WTC11 (cell line): ENCODE measurements around the gene ARHGAP4. TPM values are rescaled to one million over a fixed set of nuclear protein-coding genes. Genes with fewer than 3 reads are reported as not detected.

Experiments
- ATAC-seq: fragments of 200-7000 bp; cut with Tn5 transposase; 2 replicates; pipeline ENCODE4 v1.10.0; 2021; ENCODE audit warnings: mild to moderate bottlenecking, moderate library complexity
- CTCF ChIA-PET: fragments of 300-600 bp; sonication (Branson Sonifier 250); formaldehyde crosslinking; loops from one replicate; lab custom pipeline; 2021; ENCODE audit warnings: antibody characterized with exemption; lab: Charles Lee
- POLR2A ChIA-PET: fragments of 350-600 bp; sonication (Branson Sonifier 250); formaldehyde crosslinking; loops from one replicate; lab custom pipeline; 2021; ENCODE audit warnings: antibody characterized with exemption; lab: Charles Lee
- DNase-seq: peaks from one replicate; pipeline ENCODE4 v3.0.0; 2021; ENCODE audit warnings: low spot score
- H3K27ac Mint-ChIP-seq: 2 replicates; pipeline ENCODE4 v1.8.0; 2021; ENCODE audit warnings: mixed read lengths
- H3K27me3 Mint-ChIP-seq: 2 replicates; pipeline ENCODE4 v1.8.0; 2021; ENCODE audit warnings: low read depth, mild to moderate bottlenecking, moderate library complexity, mixed read lengths
- H3K36me3 Mint-ChIP-seq: 2 replicates; pipeline ENCODE4 v1.8.0; 2021; ENCODE audit warnings: mixed read lengths
- H3K4me1 Mint-ChIP-seq: 2 replicates; pipeline ENCODE4 v1.8.0; 2022; ENCODE audit warnings: mixed read lengths
- H3K4me3 Mint-ChIP-seq: 2 replicates; pipeline ENCODE4 v1.8.0; 2021; ENCODE audit warnings: mild to moderate bottlenecking, moderate library complexity, mixed read lengths
- H3K9me3 Mint-ChIP-seq: 2 replicates; pipeline ENCODE4 v1.8.0; 2021; ENCODE audit warnings: mixed read lengths
- ARID4B ChIP-seq: sonication (generic); formaldehyde crosslinking; IDR thresholded peaks from 2 replicates; pipeline ENCODE4 v1.8.0; 2023; ENCODE audit warnings: missing genetic modification reagents, mild to moderate bottlenecking, borderline replicate concordance
- CBFB ChIP-seq: sonication (generic); formaldehyde crosslinking; IDR thresholded peaks from 2 replicates; pipeline ENCODE4 v1.8.1; 2022; ENCODE audit warnings: mild to moderate bottlenecking, low read depth, missing genetic modification reagents
- CREM ChIP-seq: sonication (generic); formaldehyde crosslinking; IDR thresholded peaks from 2 replicates; pipeline ENCODE4 v1.8.1; 2022; ENCODE audit warnings: mild to moderate bottlenecking, missing genetic modification reagents, moderate library complexity
- E2F1 ChIP-seq: sonication (generic); formaldehyde crosslinking; IDR thresholded peaks from 2 replicates; pipeline ENCODE4 v1.8.0; 2022; ENCODE audit warnings: mild to moderate bottlenecking, missing genetic modification reagents
- E2F5 ChIP-seq: sonication (generic); formaldehyde crosslinking; IDR thresholded peaks from 2 replicates; pipeline ENCODE4 v1.8.1; 2022; ENCODE audit warnings: mild to moderate bottlenecking, moderate library complexity, missing genetic modification reagents
- ESRRA ChIP-seq: sonication (generic); formaldehyde crosslinking; IDR thresholded peaks from 2 replicates; pipeline ENCODE4 v1.8.1; 2022; ENCODE audit warnings: mild to moderate bottlenecking, missing genetic modification reagents, borderline replicate concordance
- ETV6 ChIP-seq: sonication (generic); formaldehyde crosslinking; IDR thresholded peaks from 2 replicates; pipeline ENCODE4 v1.8.1; 2022; ENCODE audit warnings: mild to moderate bottlenecking, missing genetic modification reagents
- FOXJ3 ChIP-seq: sonication (generic); formaldehyde crosslinking; IDR thresholded peaks from 2 replicates; pipeline ENCODE4 v1.9.0; 2021; ENCODE audit warnings: missing genetic modification reagents, mild to moderate bottlenecking, borderline replicate concordance
- GABPB1 ChIP-seq: sonication (generic); formaldehyde crosslinking; IDR thresholded peaks from 2 replicates; pipeline ENCODE4 v1.8.1; 2023; ENCODE audit warnings: mild to moderate bottlenecking, missing genetic modification reagents
- IRF2 ChIP-seq: sonication (generic); formaldehyde crosslinking; IDR thresholded peaks from 2 replicates; pipeline ENCODE4 v1.8.0; 2022; ENCODE audit warnings: low read depth, missing genetic modification reagents, borderline replicate concordance
- JAZF1 ChIP-seq: fragments of 250-450 bp; sonication (Bioruptor Pico); IDR thresholded peaks from 2 replicates; pipeline ENCODE4 v1.9.0; 2021; ENCODE audit warnings: moderate library complexity, mild to moderate bottlenecking, inconsistent platforms
- JUN ChIP-seq: sonication (generic); formaldehyde crosslinking; IDR thresholded peaks from 2 replicates; pipeline ENCODE4 v1.8.0; 2023; ENCODE audit warnings: mild to moderate bottlenecking, missing genetic modification reagents
- NR2C2 ChIP-seq: sonication (generic); formaldehyde crosslinking; IDR thresholded peaks from 2 replicates; pipeline ENCODE4 v1.8.0; 2022; ENCODE audit warnings: mild to moderate bottlenecking, missing genetic modification reagents
- PRRX2 ChIP-seq: fragments of 250-450 bp; sonication (Bioruptor Pico); IDR thresholded peaks from 2 replicates; pipeline ENCODE4 v1.8.0; 2021; ENCODE audit warnings: mild to moderate bottlenecking
- SMAD4 ChIP-seq: sonication (generic); formaldehyde crosslinking; IDR thresholded peaks from 2 replicates; pipeline ENCODE4 v1.8.0; 2022; ENCODE audit warnings: mild to moderate bottlenecking, missing genetic modification reagents
- ZNF396 ChIP-seq: fragments of 250-450 bp; sonication (Bioruptor Pico); IDR thresholded peaks from 2 replicates; pipeline ENCODE4 v1.8.0; 2021; ENCODE audit warnings: mild to moderate bottlenecking, moderate library complexity, borderline replicate concordance
- ZNF423 ChIP-seq: fragments of 250-450 bp; sonication (Bioruptor Pico); IDR thresholded peaks from 2 replicates; pipeline ENCODE4 v2.1.2; 2022; ENCODE audit warnings: mild to moderate bottlenecking, moderate library complexity
- total RNA-seq: library from RNA; stranded (reverse); gene quantifications from 3 replicates; pipeline ENCODE4 v1.2.3, GENCODE V29; 2021
- TF ChIP-seq, protein P1 (sequence below): sonication (generic); formaldehyde crosslinking; IDR thresholded peaks from 2 replicates; pipeline ENCODE4 v1.8.0; 2023; ENCODE audit warnings: mild to moderate bottlenecking, missing genetic modification reagents
- TF ChIP-seq, protein P2 (sequence below): fragments of 200-600 bp; IDR thresholded peaks from 2 replicates; pipeline ENCODE4 v1.8.0; 2022; ENCODE audit warnings: antibody characterized with exemption
- TF ChIP-seq, protein P3 (sequence below): sonication (generic); formaldehyde crosslinking; IDR thresholded peaks from 2 replicates; pipeline ENCODE4 v1.8.1; 2022; ENCODE audit warnings: low read depth, missing genetic modification reagents, borderline replicate concordance

ARHGAP4 gene
- total RNA-seq, 1 experiment from 2014 or later: 52.1 TPM

GRCh38 chrX:153911798-153912197 lies 14.3 kb downstream of the ARHGAP4 start:
- Mint-ChIP-seq H3K27me3 (no peaks in the 10 kb centered on the region; the same call in 1 of the 2 replicates), H3K4me3 (no peak overlapping the region), H3K4me1 (no peaks in the 10 kb centered on the region; the same call in 1 of the 2 replicates), H3K36me3 (peaks cover 8% of the 10 kb centered on the region; the same call in 1 of the 2 replicates), H3K9me3 (no peaks in the 10 kb centered on the region), H3K27ac (no peak overlapping the region; the same call in 1 of the 2 replicates)
- DNase-seq: no peak
- ATAC-seq: no peak
- TF ChIP-seq SMAD4 (no peak), JAZF1 (CRISPR knock-in tag) (no peak), E2F1 (CRISPR knock-in tag) (no peak)
- POLR2A ChIA-PET: interaction anchor here (1.6 kb wide), 1 partner anchor 11 kb away, joined by 3 read pairs; no protein-coding TSS in a partner anchor
- CTCF ChIA-PET: interaction anchor here (1.2 to 2.1 kb wide), 2 partner anchors 11 to 59 kb away, joined by 3 to 8 read pairs; no protein-coding TSS in a partner anchor

DNA sequence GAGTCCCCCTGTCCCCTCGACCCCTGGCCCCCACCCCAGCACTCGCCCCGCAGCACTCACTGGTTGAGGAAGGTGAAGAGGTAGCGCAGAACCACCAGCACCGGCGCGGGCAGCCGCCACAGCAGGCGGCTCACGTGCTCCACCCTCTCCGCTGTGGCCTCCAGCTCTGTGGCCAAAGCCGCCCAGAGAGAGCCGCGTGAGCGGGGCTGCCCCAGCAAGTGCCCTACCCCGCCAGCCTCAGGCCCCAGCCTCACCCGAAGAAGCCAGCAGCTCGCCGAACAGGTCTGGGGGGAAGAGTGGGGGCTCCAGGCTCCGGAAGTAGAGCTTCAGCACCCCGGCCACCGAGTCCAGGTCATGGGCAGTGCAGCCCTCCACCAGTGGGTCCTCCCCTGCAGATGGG lies 15.6 kb downstream of the ARHGAP4 start:
- no peaks in the 10 kb centered on the region; the same call in 1 of the 2 replicates for H3K27me3 Mint-ChIP-seq
- CTCF ChIA-PET: interaction anchor here (0.7 to 1.6 kb wide), 15 partner anchors 9 to 131 kb away, joined by 3 to 15 read pairs (median 5); partner anchors contain the start of gene L1CAM
- H3K4me3 Mint-ChIP-seq: no peak overlapping the region
- no peaks in the 10 kb centered on the region for H3K9me3 Mint-ChIP-seq
- no peaks in the 10 kb centered on the region for H3K36me3 Mint-ChIP-seq
- ATAC-seq (no peak), DNase-seq (no peak)
- TF ChIP-seq ESRRA (CRISPR knock-in tag) (no peak), FOXJ3 (CRISPR knock-in tag) (no peak), NR2C2 (CRISPR knock-in tag) (no peak), ZNF396 (CRISPR knock-in tag) (no peak), ZNF423 (no peak), JUN (CRISPR knock-in tag) (no peak), GABPB1 (CRISPR knock-in tag) (no peak), CBFB (CRISPR knock-in tag) (no peak), PRRX2 (CRISPR knock-in tag) (no peak)
- TF ChIP-seq, protein P1, sequence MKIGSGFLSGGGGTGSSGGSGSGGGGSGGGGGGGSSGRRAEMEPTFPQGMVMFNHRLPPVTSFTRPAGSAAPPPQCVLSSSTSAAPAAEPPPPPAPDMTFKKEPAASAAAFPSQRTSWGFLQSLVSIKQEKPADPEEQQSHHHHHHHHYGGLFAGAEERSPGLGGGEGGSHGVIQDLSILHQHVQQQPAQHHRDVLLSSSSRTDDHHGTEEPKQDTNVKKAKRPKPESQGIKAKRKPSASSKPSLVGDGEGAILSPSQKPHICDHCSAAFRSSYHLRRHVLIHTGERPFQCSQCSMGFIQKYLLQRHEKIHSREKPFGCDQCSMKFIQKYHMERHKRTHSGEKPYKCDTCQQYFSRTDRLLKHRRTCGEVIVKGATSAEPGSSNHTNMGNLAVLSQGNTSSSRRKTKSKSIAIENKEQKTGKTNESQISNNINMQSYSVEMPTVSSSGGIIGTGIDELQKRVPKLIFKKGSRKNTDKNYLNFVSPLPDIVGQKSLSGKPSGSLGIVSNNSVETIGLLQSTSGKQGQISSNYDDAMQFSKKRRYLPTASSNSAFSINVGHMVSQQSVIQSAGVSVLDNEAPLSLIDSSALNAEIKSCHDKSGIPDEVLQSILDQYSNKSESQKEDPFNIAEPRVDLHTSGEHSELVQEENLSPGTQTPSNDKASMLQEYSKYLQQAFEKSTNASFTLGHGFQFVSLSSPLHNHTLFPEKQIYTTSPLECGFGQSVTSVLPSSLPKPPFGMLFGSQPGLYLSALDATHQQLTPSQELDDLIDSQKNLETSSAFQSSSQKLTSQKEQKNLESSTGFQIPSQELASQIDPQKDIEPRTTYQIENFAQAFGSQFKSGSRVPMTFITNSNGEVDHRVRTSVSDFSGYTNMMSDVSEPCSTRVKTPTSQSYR (CRISPR knock-in tag): no peak
- TF ChIP-seq, protein P2, sequence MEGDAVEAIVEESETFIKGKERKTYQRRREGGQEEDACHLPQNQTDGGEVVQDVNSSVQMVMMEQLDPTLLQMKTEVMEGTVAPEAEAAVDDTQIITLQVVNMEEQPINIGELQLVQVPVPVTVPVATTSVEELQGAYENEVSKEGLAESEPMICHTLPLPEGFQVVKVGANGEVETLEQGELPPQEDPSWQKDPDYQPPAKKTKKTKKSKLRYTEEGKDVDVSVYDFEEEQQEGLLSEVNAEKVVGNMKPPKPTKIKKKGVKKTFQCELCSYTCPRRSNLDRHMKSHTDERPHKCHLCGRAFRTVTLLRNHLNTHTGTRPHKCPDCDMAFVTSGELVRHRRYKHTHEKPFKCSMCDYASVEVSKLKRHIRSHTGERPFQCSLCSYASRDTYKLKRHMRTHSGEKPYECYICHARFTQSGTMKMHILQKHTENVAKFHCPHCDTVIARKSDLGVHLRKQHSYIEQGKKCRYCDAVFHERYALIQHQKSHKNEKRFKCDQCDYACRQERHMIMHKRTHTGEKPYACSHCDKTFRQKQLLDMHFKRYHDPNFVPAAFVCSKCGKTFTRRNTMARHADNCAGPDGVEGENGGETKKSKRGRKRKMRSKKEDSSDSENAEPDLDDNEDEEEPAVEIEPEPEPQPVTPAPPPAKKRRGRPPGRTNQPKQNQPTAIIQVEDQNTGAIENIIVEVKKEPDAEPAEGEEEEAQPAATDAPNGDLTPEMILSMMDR: no peak
- TF ChIP-seq, protein P3, sequence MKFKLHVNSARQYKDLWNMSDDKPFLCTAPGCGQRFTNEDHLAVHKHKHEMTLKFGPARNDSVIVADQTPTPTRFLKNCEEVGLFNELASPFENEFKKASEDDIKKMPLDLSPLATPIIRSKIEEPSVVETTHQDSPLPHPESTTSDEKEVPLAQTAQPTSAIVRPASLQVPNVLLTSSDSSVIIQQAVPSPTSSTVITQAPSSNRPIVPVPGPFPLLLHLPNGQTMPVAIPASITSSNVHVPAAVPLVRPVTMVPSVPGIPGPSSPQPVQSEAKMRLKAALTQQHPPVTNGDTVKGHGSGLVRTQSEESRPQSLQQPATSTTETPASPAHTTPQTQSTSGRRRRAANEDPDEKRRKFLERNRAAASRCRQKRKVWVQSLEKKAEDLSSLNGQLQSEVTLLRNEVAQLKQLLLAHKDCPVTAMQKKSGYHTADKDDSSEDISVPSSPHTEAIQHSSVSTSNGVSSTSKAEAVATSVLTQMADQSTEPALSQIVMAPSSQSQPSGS (CRISPR knock-in tag): no peak
- POLR2A ChIA-PET: interaction anchor here (1.0 kb wide), 1 partner anchor 116 kb away, joined by 3 read pairs; the partner anchor contains the start of genes IDH3G and SSR4
- H3K27ac Mint-ChIP-seq: no peak overlapping the region
- H3K4me1 Mint-ChIP-seq: no peaks in the 10 kb centered on the region; the same call in 1 of the 2 replicates

- H3K4me3 Mint-ChIP-seq: no peak overlapping the region
- no peak for ATAC-seq
- H3K27me3 Mint-ChIP-seq: no peaks in the 10 kb centered on the region; the same call in 1 of the 2 replicates
- H3K9me3 Mint-ChIP-seq: no peaks in the 10 kb centered on the region
- POLR2A ChIA-PET: no interaction called here
- DNase-seq: no peak
- no peaks in the 10 kb centered on the region for H3K36me3 Mint-ChIP-seq
- no peaks in the 10 kb centered on the region; the same call in 1 of the 2 replicates for H3K4me1 Mint-ChIP-seq
- CTCF ChIA-PET: interaction anchor here (1.0 to 2.1 kb wide), 10 partner anchors 13 to 90 kb away, joined by 4 to 13 read pairs (median 7); partner anchors contain the start of gene L1CAM
- H3K27ac Mint-ChIP-seq: no peak overlapping the region
- no peak for TF ChIP-seq ARID4B (CRISPR knock-in tag)
- no peak for TF ChIP-seq IRF2 (CRISPR knock-in tag)
- no peak for TF ChIP-seq CREM (CRISPR knock-in tag)
- no peak for TF ChIP-seq E2F5 (CRISPR knock-in tag)
- no peak for TF ChIP-seq ETV6
Observed at GRCh38 chrX:153909980-153910360, 16.1 kb downstream of the ARHGAP4 start.
